Activated B cell treated with CpG ODN at 0.5 μM for 24 hours (primary cell): ENCODE measurements around the gene MECR. TPM values are rescaled to one million over a fixed set of nuclear protein-coding genes. Genes with fewer than 3 reads are reported as not detected.
"Not testable (repeated sequence)": the region's sequence is repeated elsewhere in the genome, so short reads cannot be mapped to it uniquely, and the experiment has no call there.

Experiments used
- ATAC-seq: fragments of 200-7000 bp; cut with Tn5 transposase; one replicate; pipeline ENCODE4 v1.10.0; 2021; ENCODE audit warnings: low read depth, mild to moderate bottlenecking, moderate library complexity
- CTCF ChIA-PET: fragments of 350-600 bp; sonication (Branson Sonifier 250); formaldehyde crosslinking; loops from one replicate; lab custom pipeline; 2021; ENCODE audit warnings: antibody characterized with exemption; lab: Charles Lee
- POLR2A ChIA-PET: fragments of 350-600 bp; sonication (Branson Sonifier 250); formaldehyde crosslinking; loops from one replicate; lab custom pipeline; 2021; ENCODE audit warnings: antibody characterized with exemption; lab: Charles Lee
- DNase-seq: peaks from one replicate; pipeline ENCODE4 v3.0.0; 2022
- H3K27ac Mint-ChIP-seq: one replicate; pipeline ENCODE4 v1.8.0; 2020; ENCODE audit warnings: mixed read lengths
- H3K27me3 Mint-ChIP-seq: one replicate; pipeline ENCODE4 v1.8.0; 2021; ENCODE audit warnings: mixed read lengths
- H3K36me3 Mint-ChIP-seq: one replicate; pipeline ENCODE4 v1.8.0; 2021; ENCODE audit warnings: low read depth, mixed read lengths
- H3K4me1 Mint-ChIP-seq: one replicate; pipeline ENCODE4 v1.8.0; 2021; ENCODE audit warnings: mixed read lengths
- H3K4me3 Mint-ChIP-seq: one replicate; pipeline ENCODE4 v1.8.0; 2020; ENCODE audit warnings: mild to moderate bottlenecking, mixed read lengths
- H3K9me3 Mint-ChIP-seq: one replicate; pipeline ENCODE4 v1.8.0; 2020; ENCODE audit warnings: mixed read lengths
- intact Hi-C: fragments of 100-400 bp; cut with micrococcal nuclease; formaldehyde crosslinking; loops from one replicate; pipeline ENCODE4 v1.15.1; 2024
- total RNA-seq: library from RNA; stranded (reverse); gene quantifications from 2 replicates; pipeline ENCODE4 v1.2.3, GENCODE V29; 2022
- TF ChIP-seq, protein P1 (sequence below): fragments of 200-600 bp; IDR thresholded peaks from one replicate; pipeline ENCODE4 v1.8.0; 2022; ENCODE audit warnings: antibody characterized with exemption, mild to moderate bottlenecking

The MECR gene
- total RNA-seq, 1 donor from 2014 or later, result 18.7 TPM

DNA sequence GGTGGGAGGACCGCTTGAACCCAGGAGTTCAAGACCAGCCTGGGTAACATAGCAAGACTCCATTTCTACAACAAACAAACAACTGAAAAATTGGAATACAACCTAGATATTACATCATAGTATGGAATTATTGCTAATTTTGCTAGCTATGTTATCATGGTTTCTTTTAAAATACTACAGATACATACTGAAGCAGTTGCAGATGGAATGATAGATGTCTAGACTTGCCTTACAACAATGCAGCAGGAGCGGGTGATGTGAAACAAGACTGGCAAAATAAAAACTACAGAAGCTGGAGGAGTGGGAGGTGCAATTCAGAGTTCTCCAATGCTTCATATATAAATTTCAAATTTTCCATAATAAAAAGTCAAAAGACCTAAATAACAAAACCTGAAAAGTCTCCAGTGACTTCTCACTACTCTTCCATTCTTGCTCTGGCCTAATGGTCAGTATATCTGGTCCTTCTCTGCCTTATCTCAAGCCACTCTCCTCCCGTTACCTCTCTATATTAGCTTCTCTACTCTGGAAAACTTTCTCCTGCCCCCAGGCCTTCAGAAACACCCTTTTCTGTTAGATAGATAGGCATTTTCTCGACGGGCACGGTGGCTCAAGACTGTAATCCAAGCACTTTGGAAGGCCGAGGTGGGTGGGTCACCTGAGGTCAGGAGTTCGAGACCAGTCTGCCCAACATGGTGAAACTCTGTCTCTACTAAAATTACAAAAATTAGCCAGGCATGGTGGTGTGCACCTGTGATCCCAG is 78.5 kb downstream of the MECR start:
- DNase-seq (no peak), ATAC-seq (no peak)
- ChIA-PET POLR2A (no interaction called here), CTCF (interaction anchor here (0.6 kb wide), 1 partner anchor 10 kb away, joined by 3 read pairs; no protein-coding TSS in a partner anchor)
- Mint-ChIP-seq H3K4me3 (no peak overlapping the region), H3K9me3 (no peaks in the 10 kb centered on the region), H3K4me1 (no peaks in the 10 kb centered on the region), H3K27me3 (no peaks in the 10 kb centered on the region), H3K36me3 (peaks cover 94% of the 10 kb centered on the region), H3K27ac (no peak overlapping the region)
- intact Hi-C loops, result no loop called here
- TF ChIP-seq, protein P1, sequence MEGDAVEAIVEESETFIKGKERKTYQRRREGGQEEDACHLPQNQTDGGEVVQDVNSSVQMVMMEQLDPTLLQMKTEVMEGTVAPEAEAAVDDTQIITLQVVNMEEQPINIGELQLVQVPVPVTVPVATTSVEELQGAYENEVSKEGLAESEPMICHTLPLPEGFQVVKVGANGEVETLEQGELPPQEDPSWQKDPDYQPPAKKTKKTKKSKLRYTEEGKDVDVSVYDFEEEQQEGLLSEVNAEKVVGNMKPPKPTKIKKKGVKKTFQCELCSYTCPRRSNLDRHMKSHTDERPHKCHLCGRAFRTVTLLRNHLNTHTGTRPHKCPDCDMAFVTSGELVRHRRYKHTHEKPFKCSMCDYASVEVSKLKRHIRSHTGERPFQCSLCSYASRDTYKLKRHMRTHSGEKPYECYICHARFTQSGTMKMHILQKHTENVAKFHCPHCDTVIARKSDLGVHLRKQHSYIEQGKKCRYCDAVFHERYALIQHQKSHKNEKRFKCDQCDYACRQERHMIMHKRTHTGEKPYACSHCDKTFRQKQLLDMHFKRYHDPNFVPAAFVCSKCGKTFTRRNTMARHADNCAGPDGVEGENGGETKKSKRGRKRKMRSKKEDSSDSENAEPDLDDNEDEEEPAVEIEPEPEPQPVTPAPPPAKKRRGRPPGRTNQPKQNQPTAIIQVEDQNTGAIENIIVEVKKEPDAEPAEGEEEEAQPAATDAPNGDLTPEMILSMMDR, result no peak

DNA sequence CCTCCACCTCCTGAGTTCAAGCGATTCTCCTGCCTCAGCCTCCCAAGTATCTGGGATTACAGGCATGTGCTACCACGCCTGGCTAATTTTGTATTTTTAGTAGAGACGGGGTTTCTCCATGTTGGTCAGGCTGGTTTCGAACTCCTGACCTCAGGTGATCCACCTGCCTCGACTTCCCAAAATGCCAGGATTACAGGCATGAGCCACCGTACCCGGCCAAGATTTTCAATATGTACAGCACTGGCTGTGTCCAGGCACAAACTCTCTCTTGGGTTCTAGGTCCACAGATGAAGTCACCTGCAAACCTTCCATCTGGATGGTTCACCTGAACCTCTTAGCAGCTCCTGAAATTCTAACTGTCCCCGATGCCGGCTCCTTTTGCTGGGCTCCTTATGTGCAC is 80.4 kb downstream of the MECR start:
- H3K27me3 Mint-ChIP-seq, H3K4me1 Mint-ChIP-seq, ATAC-seq, H3K4me3 Mint-ChIP-seq, CTCF ChIA-PET, H3K27ac Mint-ChIP-seq, intact Hi-C loops, POLR2A ChIA-PET, H3K9me3 Mint-ChIP-seq, DNase-seq: not testable (repeated sequence)
- H3K36me3 Mint-ChIP-seq, result peaks cover 95% of the 10 kb centered on the region

DNA sequence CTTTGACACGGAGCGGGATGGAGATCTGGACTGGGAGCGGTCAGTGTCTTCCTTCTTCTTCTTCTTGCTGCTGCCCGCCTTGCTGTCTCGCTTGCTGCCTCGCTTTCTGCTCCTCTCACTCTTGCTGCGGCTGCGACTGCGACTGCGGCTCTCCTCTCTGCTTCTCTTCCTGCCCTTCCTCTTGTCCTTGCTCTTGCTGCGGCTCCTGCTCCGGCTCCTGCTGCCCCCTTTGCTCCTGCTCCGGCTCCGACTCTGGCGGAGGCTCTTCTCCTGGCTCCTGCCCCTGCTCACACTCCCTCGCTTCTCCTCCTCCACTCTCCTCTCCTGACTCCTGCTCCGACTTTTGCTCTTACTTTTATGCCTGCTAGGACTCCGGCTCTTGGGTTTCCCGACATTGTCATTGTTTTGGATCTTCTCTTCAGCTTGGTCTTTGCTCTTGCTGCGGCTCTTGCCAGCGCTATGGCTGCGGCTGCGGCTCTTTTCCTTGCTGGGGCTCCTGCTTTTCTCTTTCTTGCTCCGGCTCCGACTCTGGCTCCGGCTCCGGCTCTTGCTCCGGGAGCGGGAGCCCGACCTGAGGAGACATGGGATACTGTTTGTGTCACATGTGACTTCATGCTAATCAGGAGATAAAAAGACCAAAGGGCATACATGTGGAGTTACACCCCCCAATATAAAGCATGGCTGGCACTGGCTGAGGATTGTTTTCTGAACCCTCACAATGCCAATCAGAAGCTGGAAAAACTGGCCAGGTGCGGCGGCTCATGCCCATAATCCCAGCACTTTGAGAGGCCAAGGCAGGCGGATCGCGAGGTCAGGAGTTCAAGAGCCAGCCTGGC is 81.9 kb downstream of the MECR start:
- Mint-ChIP-seq H3K4me3 (no peak overlapping the region), H3K27me3 (no peaks in the 10 kb centered on the region), H3K27ac (no peak overlapping the region), H3K9me3 (no peaks in the 10 kb centered on the region), H3K4me1 (no peaks in the 10 kb centered on the region), H3K36me3 (peaks cover 88% of the 10 kb centered on the region)
- TF ChIP-seq, protein P1, result no peak
- ChIA-PET POLR2A (no interaction called here), CTCF (no interaction called here)
- intact Hi-C loops, result no loop called here
- no peak for DNase-seq
- ATAC-seq, result no peak

DNA sequence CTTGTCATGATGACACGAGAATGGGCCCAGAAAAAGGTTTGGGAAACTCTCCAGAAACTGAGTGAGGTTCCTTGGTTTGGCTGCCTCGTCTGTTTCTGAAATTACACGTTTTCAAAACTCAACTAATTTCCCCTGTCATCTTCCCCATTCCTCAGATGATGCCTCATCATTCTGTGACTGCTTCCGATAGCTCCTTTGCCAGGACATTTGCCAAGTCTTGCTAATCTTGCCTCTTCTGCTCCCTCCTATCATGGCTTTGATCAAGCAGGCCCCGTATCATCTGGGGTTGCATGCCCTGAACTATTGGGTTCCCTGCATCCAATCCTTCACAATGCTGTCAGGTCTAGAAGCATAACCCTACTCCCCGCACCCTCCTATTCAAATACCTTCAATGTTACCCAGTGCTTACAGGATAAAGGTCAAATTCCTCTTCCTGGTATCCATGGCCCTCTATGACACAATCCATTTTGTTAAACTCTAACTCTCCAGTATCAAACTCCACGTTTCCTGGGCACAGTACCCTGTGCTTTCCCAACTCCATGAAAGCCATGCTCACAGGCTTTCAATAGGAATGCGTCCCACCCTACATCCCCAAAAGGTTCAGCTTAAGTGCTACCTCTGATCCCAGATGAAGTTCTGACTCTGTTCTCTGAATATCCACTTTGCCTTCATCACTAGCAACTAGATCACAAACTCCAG is 84.8 kb downstream of the MECR start:
- H3K4me3 Mint-ChIP-seq, result no peak overlapping the region
- DNase-seq, result no peak
- H3K36me3 Mint-ChIP-seq, result peaks cover 62% of the 10 kb centered on the region
- ATAC-seq, result no peak
- TF ChIP-seq, protein P1, result no peak
- ChIA-PET CTCF (no interaction called here), POLR2A (no interaction called here)
- intact Hi-C loops, result no loop called here
- H3K27ac Mint-ChIP-seq, result no peak overlapping the region
- H3K9me3 Mint-ChIP-seq, result no peaks in the 10 kb centered on the region
- H3K4me1 Mint-ChIP-seq, result no peaks in the 10 kb centered on the region
- no peaks in the 10 kb centered on the region for H3K27me3 Mint-ChIP-seq

DNA sequence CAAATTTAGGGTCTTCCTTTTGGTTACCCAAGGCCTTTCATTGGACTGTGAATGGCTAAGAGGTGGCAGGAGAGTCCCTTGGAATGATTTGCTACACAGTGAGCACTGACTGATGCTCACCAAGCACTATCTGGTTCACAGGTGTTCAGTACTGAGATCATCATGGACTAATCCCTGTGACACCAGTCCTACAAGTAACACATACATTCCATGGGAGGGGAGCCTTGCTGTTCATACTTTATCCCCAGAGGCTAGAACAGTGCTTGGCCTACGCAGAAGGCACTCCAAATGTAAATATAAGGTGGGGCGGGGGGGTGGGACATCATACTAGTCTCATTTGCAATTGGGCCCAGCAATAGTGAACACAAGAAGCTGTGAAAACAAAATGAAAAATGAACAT is 86.6 kb downstream of the MECR start:
- no peaks in the 10 kb centered on the region for H3K9me3 Mint-ChIP-seq
- CTCF ChIA-PET, result no interaction called here

More for the DNA sequence above, 86.6 kb downstream of the MECR start:
- Mint-ChIP-seq H3K4me1 (no peaks in the 10 kb centered on the region), H3K27ac (no peak overlapping the region), H3K36me3 (peaks cover 45% of the 10 kb centered on the region), H3K27me3 (no peaks in the 10 kb centered on the region), H3K4me3 (no peak overlapping the region)
- POLR2A ChIA-PET, result interaction anchor here (0.6 to 0.7 kb wide), 2 partner anchors 19 to 436 kb away, joined by 3 to 4 read pairs; no protein-coding TSS in a partner anchor
- TF ChIP-seq, protein P1, result no peak
- ATAC-seq (no peak), DNase-seq (no peak)
- intact Hi-C loops, result no loop called here
